GM23338 (cell line): Measurements from ENCODE around the gene TSBP1. TPM values are rescaled to one million over a fixed set of nuclear protein-coding genes. Genes with fewer than 3 reads are reported as not detected.
A peak's percentile ranks its signal among the peaks of the same experiment; 100 is the strongest.
"Not testable (repeated sequence)": the region's sequence is repeated elsewhere in the genome, so short reads cannot be mapped to it uniquely, and the experiment has no call there.

Source experiments
- ATAC-seq: fragments of 200-7000 bp; cut with Tn5 transposase; 3 replicates; pipeline ENCODE4 v1.9.1; 2020
- DNase-seq: peaks from one replicate; pipeline ENCODE4 v3.0.0-alpha.2; 2015; ENCODE audit warnings: low spot score
- H2AFZ ChIP-seq: fragments of 200-600 bp; sonication (generic); 2 replicates; pipeline ENCODE4 v1.8.0; 2016; ENCODE audit warnings: antibody characterized with exemption, mild to moderate bottlenecking, moderate library complexity
- H3F3A ChIP-seq: fragments of 200-600 bp; sonication (generic); replicated peaks from 2 replicates; pipeline ENCODE4 v1.8.0; 2017; ENCODE audit warnings: antibody characterized with exemption, mixed run types, low read depth
- H3K27ac ChIP-seq: fragments of 200-600 bp; sonication (generic); 2 replicates; pipeline ENCODE4 v1.6.1; 2016; ENCODE audit warnings: low read depth
- H3K27me3 ChIP-seq: fragments of 200-600 bp; sonication (generic); 2 replicates; pipeline ENCODE4 v1.8.0; 2016; ENCODE audit warnings: mild to moderate bottlenecking, mixed run types, moderate library complexity; ENCODE audit not compliant: insufficient read depth
- H3K36me3 ChIP-seq: fragments of 200-600 bp; sonication (generic); 2 replicates; pipeline ENCODE4 v1.8.0; 2016; ENCODE audit warnings: mild to moderate bottlenecking; ENCODE audit not compliant: insufficient read depth
- H3K4me1 ChIP-seq: fragments of 200-600 bp; sonication (generic); 2 replicates; pipeline ENCODE4 v1.8.0; 2016; ENCODE audit warnings: mild to moderate bottlenecking, moderate library complexity; ENCODE audit not compliant: insufficient read depth
- H3K4me2 ChIP-seq: fragments of 200-600 bp; sonication (generic); 2 replicates; pipeline ENCODE4 v1.7.1; 2017; ENCODE audit warnings: mixed run types
- H3K4me3 ChIP-seq: fragments of 200-600 bp; sonication (generic); 2 replicates; pipeline ENCODE4 v1.6.1; 2016; ENCODE audit warnings: mixed run types
- H3K79me2 ChIP-seq: fragments of 200-600 bp; sonication (generic); replicated peaks from 2 replicates; pipeline ENCODE4 v1.8.0; 2017; ENCODE audit warnings: mild to moderate bottlenecking; ENCODE audit not compliant: insufficient read depth
- H3K9me2 ChIP-seq: fragments of 200-600 bp; sonication (generic); 2 replicates; pipeline ENCODE4 v1.8.0; 2017; ENCODE audit not compliant: insufficient read depth
- H4K20me1 ChIP-seq: fragments of 200-600 bp; sonication (generic); replicated peaks from 2 replicates; pipeline ENCODE4 v1.8.0; 2017; ENCODE audit warnings: mild to moderate bottlenecking; ENCODE audit not compliant: insufficient read depth
- H3K27ac Mint-ChIP-seq: 2 replicates; pipeline ENCODE4 v1.8.0; 2020; ENCODE audit warnings: inconsistent platforms, mild to moderate bottlenecking, moderate library complexity, mixed read lengths
- H3K27me3 Mint-ChIP-seq: 3 replicates; pipeline ENCODE4 v1.8.0; 2022; ENCODE audit warnings: low read depth, mild to moderate bottlenecking, moderate library complexity, mixed read lengths, inconsistent platforms; ENCODE audit not compliant: insufficient read depth, poor library complexity
- H3K36me3 Mint-ChIP-seq: 3 replicates; pipeline ENCODE4 v1.8.0; 2021; ENCODE audit warnings: low read depth, mild to moderate bottlenecking, inconsistent platforms, moderate library complexity, mixed read lengths
- H3K4me1 Mint-ChIP-seq: 3 replicates; pipeline ENCODE4 v1.8.0; 2020; ENCODE audit warnings: mild to moderate bottlenecking, inconsistent platforms, mixed read lengths
- H3K4me3 Mint-ChIP-seq: 3 replicates; pipeline ENCODE4 v1.8.0; 2021; ENCODE audit warnings: moderate library complexity, mild to moderate bottlenecking, inconsistent platforms, mixed read lengths
- H3K9me3 Mint-ChIP-seq: 3 replicates; pipeline ENCODE4 v1.8.0; 2020; ENCODE audit warnings: moderate library complexity, mild to moderate bottlenecking, inconsistent platforms, mixed read lengths
- CREB1 ChIP-seq: fragments of 250-450 bp; sonication (Bioruptor Pico); IDR thresholded peaks from 2 replicates; pipeline ENCODE4 v1.5.0; 2020; ENCODE audit warnings: low read depth, mild to moderate bottlenecking, moderate library complexity
- EZH2 ChIP-seq: fragments of 200-600 bp; sonication (generic); IDR thresholded peaks from one replicate; pipeline ENCODE4 v1.8.0; 2017; ENCODE audit warnings: antibody characterized with exemption, mild to moderate bottlenecking, low read depth; ENCODE audit not compliant: unreplicated experiment
- JUNB ChIP-seq: IDR thresholded peaks from one replicate; pipeline ENCODE4 v1.6.1; 2016; ENCODE audit warnings: antibody characterized with exemption; ENCODE audit not compliant: unreplicated experiment
- NANOG ChIP-seq: IDR thresholded peaks from 2 replicates; pipeline ENCODE4 v1.6.1; 2016; ENCODE audit warnings: antibody characterized with exemption, borderline replicate concordance
- POLR2AphosphoS5 ChIP-seq: IDR thresholded peaks from 2 replicates; pipeline ENCODE4 v1.6.1; 2016; ENCODE audit warnings: antibody characterized with exemption, low read depth
- polyA plus RNA-seq: library from polyadenylated mRNA; unstranded; fragments of >200 nt; fragmentation: Nextera tagmentation; extraction: Ambion mirVana; gene quantifications from 2 replicates; pipeline ENCODE4 v1.2.1, GENCODE V29; 2016
- total RNA-seq: library from RNA; depleted of rRNA; stranded (reverse); fragments of >200 nt; shearing (Covaris generic); gene quantifications from 2 replicates; pipeline ENCODE4 v1.2.3, GENCODE V29; 2014
- TF ChIP-seq, protein P1 (sequence below), 2 experiments: fragments of 200-600 bp in 1 of 2; sonication (generic) in 1 of 2; conservative IDR thresholded peaks; 2 replicates each; pipeline versions ENCODE4 v1.5.1 to v1.6.1; 2016 to 2017; ENCODE audit warnings: antibody characterized with exemption in 2 of 2, low read depth in 2 of 2, mild to moderate bottlenecking in 2 of 2, moderate library complexity in 1 of 2
- TF ChIP-seq, protein P2 (sequence below): IDR thresholded peaks from 2 replicates; pipeline ENCODE4 v1.6.1; 2016; ENCODE audit warnings: antibody characterized with exemption

TSBP1 gene
- total and polyA plus RNA-seq, 2 experiments from 2014 or later: 0.15 TPM; not detected in 1

- ATAC-seq, H3K27ac Mint-ChIP-seq, H3K27ac ChIP-seq, H3K4me3 Mint-ChIP-seq, H3K4me2 ChIP-seq, DNase-seq, H3K4me3 ChIP-seq, H3K27me3 ChIP-seq, H3K4me1 ChIP-seq, H4K20me1 ChIP-seq, H2AFZ ChIP-seq, H3F3A ChIP-seq, H3K9me2 ChIP-seq, H3K27me3 Mint-ChIP-seq, H3K36me3 ChIP-seq: not testable (repeated sequence)
- H3K9me3 Mint-ChIP-seq: peaks cover 15% of the 10 kb centered on the region; the same call in 2 of the 3 replicates
- peaks cover 33% of the 10 kb centered on the region for H3K79me2 ChIP-seq
- peaks cover 12% of the 10 kb centered on the region; the same call in 2 of the 3 replicates for H3K4me1 Mint-ChIP-seq
- H3K36me3 Mint-ChIP-seq: peaks cover 14% of the 10 kb centered on the region; the same call in 2 of the 3 replicates
Observed at GRCh38 chr6:32257262-32257661, 114.4 kb downstream of the TSBP1 start.

DNA sequence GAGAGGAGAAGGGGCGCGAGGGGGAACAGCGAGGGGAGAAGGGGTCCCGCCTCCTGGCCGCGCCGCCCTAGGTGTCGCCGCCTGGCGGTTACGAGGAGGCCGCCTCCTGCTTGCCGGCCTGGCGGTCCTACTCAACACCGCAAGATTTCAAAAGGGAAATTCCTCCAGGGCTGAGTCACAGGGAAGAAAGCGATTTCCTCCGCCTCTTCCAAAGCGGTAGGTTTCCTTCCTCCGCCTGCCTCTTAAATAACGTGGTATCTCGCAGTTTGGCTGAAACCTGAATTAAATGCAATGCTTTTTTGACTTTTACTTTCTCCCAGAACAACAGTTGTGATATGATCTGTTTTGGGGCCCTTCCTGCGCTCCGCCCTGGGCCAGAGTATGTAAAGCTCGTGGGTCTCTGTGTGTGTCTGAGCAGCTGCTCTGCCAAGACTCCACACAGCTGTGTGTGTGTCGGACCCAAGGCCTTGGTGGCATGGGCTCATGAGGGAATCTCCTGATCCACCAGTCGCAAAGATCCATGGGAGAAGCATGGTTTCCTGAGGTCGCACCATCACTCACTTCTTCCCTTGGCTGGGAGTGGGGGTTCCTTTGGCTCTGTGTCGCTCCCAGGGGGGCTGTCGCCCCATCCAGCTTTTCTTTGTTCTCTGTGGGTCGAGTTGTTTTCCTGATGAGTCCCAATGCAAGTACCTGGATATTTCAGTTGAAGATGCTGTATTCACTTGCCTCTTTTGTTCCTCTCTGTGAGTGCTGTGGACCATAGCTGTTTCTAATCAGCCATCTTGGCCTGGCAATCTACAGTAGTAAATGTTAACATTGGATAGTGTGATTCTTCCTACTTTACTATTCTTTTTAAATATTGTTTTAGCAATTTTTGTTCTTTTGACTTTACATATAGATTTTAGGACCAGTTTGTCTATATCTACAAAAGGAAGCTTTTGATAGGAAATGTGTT, 116.2 kb downstream of the TSBP1 start:
- Histone ChIP-seq H4K20me1 (no peaks in the 10 kb centered on the region), H3K27me3 (no peaks in the 10 kb centered on the region), H2AFZ (peak overlapping the region; percentile 88; the same call in 1 of the 2 replicates), H3K9me2 (no peaks in the 10 kb centered on the region; the same call in 1 of the 2 replicates), H3K4me2 (peak overlapping the region; percentile 82), H3F3A (no peaks in the 10 kb centered on the region), H3K4me1 (peaks cover 6% of the 10 kb centered on the region), H3K36me3 (no peaks in the 10 kb centered on the region), H3K27ac (peak overlapping the region; percentile 99), H3K4me3 (peak overlapping the region; percentile 62), H3K79me2 (peaks cover 32% of the 10 kb centered on the region)
- DNase-seq: peak; percentile 97
- ATAC-seq: peak; percentile 95
- Mint-ChIP-seq H3K27ac (peak overlapping the region; percentile 98), H3K4me1 (peaks cover 14% of the 10 kb centered on the region; the same call in 2 of the 3 replicates), H3K27me3 (peaks cover 3% of the 10 kb centered on the region), H3K9me3 (peaks cover 15% of the 10 kb centered on the region; the same call in 2 of the 3 replicates), H3K36me3 (peaks cover 10% of the 10 kb centered on the region; the same call in 2 of the 3 replicates), H3K4me3 (peak overlapping the region; percentile 72)
- TF ChIP-seq, protein P1, sequence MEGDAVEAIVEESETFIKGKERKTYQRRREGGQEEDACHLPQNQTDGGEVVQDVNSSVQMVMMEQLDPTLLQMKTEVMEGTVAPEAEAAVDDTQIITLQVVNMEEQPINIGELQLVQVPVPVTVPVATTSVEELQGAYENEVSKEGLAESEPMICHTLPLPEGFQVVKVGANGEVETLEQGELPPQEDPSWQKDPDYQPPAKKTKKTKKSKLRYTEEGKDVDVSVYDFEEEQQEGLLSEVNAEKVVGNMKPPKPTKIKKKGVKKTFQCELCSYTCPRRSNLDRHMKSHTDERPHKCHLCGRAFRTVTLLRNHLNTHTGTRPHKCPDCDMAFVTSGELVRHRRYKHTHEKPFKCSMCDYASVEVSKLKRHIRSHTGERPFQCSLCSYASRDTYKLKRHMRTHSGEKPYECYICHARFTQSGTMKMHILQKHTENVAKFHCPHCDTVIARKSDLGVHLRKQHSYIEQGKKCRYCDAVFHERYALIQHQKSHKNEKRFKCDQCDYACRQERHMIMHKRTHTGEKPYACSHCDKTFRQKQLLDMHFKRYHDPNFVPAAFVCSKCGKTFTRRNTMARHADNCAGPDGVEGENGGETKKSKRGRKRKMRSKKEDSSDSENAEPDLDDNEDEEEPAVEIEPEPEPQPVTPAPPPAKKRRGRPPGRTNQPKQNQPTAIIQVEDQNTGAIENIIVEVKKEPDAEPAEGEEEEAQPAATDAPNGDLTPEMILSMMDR (conservative IDR thresholded peaks at IDR 0.05; ENCODE audit: low read depth in 2 of 2): peak; percentile 39 to 82; a peak in 3 of 4 replicates
- TF ChIP-seq POLR2AphosphoS5 (0 out of 2 replicates have a peak, but pooled peaks have one; percentile 34), CREB1 (CRISPR knock-in tag) (no peak), JUNB (no peak), EZH2 (no peak), NANOG (no peak)
- TF ChIP-seq, protein P2, sequence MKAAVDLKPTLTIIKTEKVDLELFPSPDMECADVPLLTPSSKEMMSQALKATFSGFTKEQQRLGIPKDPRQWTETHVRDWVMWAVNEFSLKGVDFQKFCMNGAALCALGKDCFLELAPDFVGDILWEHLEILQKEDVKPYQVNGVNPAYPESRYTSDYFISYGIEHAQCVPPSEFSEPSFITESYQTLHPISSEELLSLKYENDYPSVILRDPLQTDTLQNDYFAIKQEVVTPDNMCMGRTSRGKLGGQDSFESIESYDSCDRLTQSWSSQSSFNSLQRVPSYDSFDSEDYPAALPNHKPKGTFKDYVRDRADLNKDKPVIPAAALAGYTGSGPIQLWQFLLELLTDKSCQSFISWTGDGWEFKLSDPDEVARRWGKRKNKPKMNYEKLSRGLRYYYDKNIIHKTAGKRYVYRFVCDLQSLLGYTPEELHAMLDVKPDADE: no peak
